Muscle of back (tissue), 11 donors: ENCODE measurements around the gene RAB13. TPM values are rescaled to one million over a fixed set of nuclear protein-coding genes. Genes with fewer than 3 reads are reported as not detected.
"Not testable (repeated sequence)": the region's sequence is repeated elsewhere in the genome, so short reads cannot be mapped to it uniquely, and the experiment has no call there.

ENCODE experiments used
- DNase-seq, 3 donors: peaks; one replicate each; pipeline versions ENCODE4 v3.0.0 to v3.0.0-alpha.2; 2013
- polyA plus RNA-seq, 10 donors: library from polyadenylated mRNA; unstranded; fragments of 120-200 nt; gene quantifications; one replicate each; pipeline ENCODE4 v1.2.1, GENCODE V29; 2013; ENCODE audit not compliant: insufficient read length in 10 of 10

RAB13 gene
- polyA plus RNA-seq, 10 donors, result 69.1 to 115 (median 81.9) TPM

GRCh38 chr1:153981735-153982134 is 4.4 kb downstream of the RAB13 start:
- DNase-seq, result not testable (repeated sequence)

- not testable (repeated sequence) for DNase-seq
Measured at GRCh38 chr1:153979091-153979490, 7.0 kb downstream of the RAB13 start.

GRCh38 chr1:153978274-153978909 is 7.7 kb downstream of the RAB13 start:
- no peak for DNase-seq

GRCh38 chr1:153977250-153978240 is 8.6 kb downstream of the RAB13 start, which contains the start of gene JTB:
JTB (minus strand) TSS chr1:153977674; CDS start chr1:153977252, 422 bp downstream.
- peak; percentile 84 to 96 (median 85) for DNase-seq

- peak in 1 of 3 donors; percentile 21 for DNase-seq
Measured at GRCh38 chr1:153976819-153977249, 9.3 kb downstream of the RAB13 start.

GRCh38 chr1:153973525-153973924 is 12.6 kb downstream of the RAB13 start:
- no peak for DNase-seq

GRCh38 chr1:153973071-153973470 is 13.1 kb downstream of the RAB13 start:
- DNase-seq, result no peak

- DNase-seq, result no peak
Measured at GRCh38 chr1:153970346-153970745, 15.8 kb downstream of the RAB13 start.

GRCh38 chr1:153968972-153969371 is 17.2 kb downstream of the RAB13 start:
- no peak for DNase-seq

- no peak for DNase-seq
Measured at GRCh38 chr1:153968408-153968807, 17.7 kb downstream of the RAB13 start.

- DNase-seq, result no peak
Measured at GRCh38 chr1:153968000-153968363, 18.2 kb downstream of the RAB13 start.

GRCh38 chr1:153967107-153967999 is 18.8 kb downstream of the RAB13 start, which contains the start of gene CREB3L4:
CREB3L4 (plus strand) TSS chr1:153967902; CDS start chr1:153968526, 624 bp downstream.
- peak; percentile 96 to 98 (median 98) for DNase-seq

GRCh38 chr1:153963850-153964331 is 22.2 kb downstream of the RAB13 start:
- DNase-seq, result no peak

GRCh38 chr1:153963030-153963849 is 22.9 kb downstream of the RAB13 start, which contains the start of gene SLC39A1:
SLC39A1 (minus strand) TSS chr1:153963537; CDS start chr1:153962715, 822 bp downstream.
- peak; percentile 98 to 99 (median 98) for DNase-seq

GRCh38 chr1:153962088-153963029 is 23.8 kb downstream of the RAB13 start:
- peak in 1 of 3 donors; percentile 46 for DNase-seq

GRCh38 chr1:153961421-153961820 is 24.7 kb downstream of the RAB13 start:
- no peak for DNase-seq

GRCh38 chr1:153960206-153960605 is 25.9 kb downstream of the RAB13 start:
- DNase-seq, result no peak

- no peak for DNase-seq
Measured at GRCh38 chr1:153959454-153959853, 26.7 kb downstream of the RAB13 start.

- DNase-seq, result no peak
Measured at GRCh38 chr1:153958961-153959260, 27.2 kb downstream of the RAB13 start.
